ENCODE measurements around the gene VILL. TPM values are rescaled to one million over a fixed set of nuclear protein-coding genes. Genes with fewer than 3 reads are reported as not detected.
"Not testable (repeated sequence)": the region's sequence is repeated elsewhere in the genome, so short reads cannot be mapped to it uniquely, and the experiment has no call there.

The VILL gene
- total RNA-seq, 1 experiment from 2014 or later: 2.3 TPM

DNA sequence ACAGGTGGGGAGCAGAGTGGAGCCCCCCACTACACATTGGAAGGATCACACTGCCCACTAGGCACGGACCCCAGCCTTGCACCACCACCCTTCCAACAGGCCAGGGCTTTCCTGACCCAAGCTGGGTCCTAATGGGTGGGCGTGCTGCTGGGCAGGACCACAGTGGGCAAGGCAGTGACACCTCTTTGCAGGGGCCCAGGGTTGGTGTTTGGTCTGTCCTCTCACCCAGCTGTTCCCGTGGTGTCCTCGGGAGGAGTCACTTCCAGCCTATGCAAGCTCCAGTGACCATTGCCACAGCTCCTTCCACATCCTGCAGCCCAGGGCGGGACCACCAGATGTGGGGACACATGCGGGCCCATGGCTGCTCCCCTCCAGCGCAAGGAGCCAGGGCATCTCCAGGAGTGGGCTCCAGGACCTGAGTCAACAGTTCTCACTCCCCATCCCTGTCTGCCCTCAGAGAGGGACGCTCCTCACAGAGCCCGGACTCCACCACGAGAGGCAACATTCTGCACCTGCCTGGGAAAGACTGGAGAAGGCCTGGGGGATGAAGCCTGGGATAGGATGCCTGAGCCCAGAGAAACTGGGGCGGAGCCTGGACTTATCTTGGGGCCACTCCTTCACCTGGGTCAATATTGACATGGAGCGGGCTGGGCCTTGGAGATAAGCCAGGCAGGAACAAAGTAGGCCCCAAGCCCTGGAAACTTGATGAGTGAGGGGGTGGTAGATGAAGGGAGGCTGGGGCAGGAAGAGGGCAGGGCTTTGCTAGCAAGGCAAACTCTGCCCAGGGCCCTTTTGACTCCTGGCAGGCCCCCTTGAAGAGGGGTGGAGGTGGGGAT is 3.9 kb upstream of the VILL start:
- DNase-seq (ENCODE audit: low read depth): no peak

DNA sequence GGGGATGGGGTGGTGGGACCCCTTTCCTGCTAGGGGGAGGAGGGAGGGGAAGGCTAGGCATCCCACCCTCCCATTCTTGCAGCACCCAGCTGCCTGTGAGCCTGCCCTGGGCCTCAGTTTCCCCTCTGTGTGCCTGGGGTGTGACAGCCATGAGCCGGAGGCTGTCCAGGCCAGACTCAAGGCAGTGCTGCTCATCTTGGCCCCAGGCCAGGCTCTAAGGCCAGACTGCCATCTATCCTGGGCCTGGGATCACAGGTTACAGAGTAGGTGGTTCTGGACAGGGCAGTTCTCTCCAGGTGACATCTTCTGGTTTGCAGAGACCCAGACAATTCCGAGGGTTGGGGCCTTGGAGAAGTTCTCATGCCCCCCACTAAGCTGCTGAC is 3.3 kb upstream of the VILL start:
- no peak for DNase-seq (ENCODE audit: low read depth)

GRCh38 chr3:37987751-37988179 is 2.8 kb upstream of the VILL start:
- no peak for DNase-seq (ENCODE audit: low read depth)

DNA sequence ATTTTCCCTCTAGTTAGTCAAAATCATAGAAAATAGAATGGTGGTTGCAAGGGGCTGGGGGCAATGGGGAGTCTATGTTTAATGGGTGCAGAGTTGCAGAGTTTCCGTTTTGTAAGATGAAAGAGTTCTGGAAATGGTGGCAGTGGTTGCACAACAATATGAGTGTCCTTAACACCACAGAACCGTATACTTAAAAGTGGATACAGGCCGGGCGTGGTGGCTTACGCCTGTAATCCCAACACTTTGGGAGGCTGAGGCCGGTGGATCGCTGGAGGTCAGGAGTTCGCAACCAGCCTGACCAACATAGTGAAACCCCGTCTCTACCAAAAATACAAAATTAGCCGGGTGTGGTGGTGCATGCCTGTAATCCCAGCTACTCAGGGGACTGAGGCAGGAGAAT is 2.2 kb upstream of the VILL start:
- DNase-seq (ENCODE audit: low read depth): not testable (repeated sequence)

DNA sequence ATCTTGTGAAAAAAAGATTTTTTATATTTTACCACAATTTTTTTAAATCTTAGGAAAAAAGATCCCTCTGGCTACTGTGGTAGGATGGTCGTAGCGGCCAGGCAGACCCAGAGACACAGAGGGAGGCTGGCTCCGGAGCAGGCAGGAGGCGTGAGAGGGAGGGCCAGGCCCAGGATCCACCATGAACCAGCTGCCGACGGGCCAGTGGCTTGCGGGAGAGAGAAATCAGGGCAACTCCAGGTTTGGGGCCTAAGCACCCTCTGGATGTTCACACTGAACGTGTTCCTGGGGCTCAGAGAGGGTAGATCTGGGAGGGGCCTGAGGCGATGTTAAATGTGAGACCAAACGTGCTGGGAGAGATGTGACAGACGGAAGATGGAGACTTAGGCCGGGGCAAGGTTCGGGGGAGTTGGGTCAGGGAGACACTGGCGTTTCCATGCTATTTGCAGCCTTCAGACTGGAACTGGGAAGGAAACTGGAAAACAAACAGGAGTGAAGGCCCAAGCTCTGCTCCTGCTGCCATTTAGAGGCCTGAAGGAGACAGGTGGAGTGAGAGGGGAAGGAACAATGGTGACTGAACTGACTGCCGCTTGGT is 1.6 kb upstream of the VILL start:
- no peak for DNase-seq (ENCODE audit: low read depth)

GRCh38 chr3:37989821-37990480 is 635 bp upstream of the VILL start:
- DNase-seq (ENCODE audit: low read depth): no peak

GRCh38 chr3:37991109-37991508 is 523 bp downstream of the VILL start:
- no peak for DNase-seq (ENCODE audit: low read depth)

DNA sequence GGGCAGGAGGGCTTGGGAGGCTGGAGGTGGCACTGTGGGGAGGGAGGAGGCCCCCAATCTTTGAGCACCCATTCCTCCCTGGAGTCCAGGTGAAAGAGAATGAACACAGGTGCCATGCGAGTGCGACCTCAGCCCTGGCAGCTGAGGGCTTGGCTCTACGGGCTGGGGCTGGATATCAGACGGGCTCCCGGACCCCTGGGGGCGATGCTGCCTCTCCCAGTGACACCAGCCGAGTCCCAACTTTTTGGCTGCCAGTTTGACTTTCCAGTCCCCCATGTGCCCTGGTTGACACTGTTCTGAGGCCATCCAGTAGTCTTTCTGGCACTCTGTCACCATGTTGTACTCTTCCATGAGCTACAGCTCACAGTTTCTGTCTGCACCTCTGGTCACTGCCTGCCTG is 1.2 kb downstream of the VILL start:
- DNase-seq (ENCODE audit: low read depth): no peak

- no peak for DNase-seq (ENCODE audit: low read depth)
Observed at GRCh38 chr3:37992271-37993066, 1.9 kb downstream of the VILL start.

- DNase-seq (ENCODE audit: low read depth): no peak
Observed at GRCh38 chr3:37993067-37993455, 2.5 kb downstream of the VILL start.

GRCh38 chr3:37993460-37993819 is 2.9 kb downstream of the VILL start:
- DNase-seq (ENCODE audit: low read depth): no peak

DNA sequence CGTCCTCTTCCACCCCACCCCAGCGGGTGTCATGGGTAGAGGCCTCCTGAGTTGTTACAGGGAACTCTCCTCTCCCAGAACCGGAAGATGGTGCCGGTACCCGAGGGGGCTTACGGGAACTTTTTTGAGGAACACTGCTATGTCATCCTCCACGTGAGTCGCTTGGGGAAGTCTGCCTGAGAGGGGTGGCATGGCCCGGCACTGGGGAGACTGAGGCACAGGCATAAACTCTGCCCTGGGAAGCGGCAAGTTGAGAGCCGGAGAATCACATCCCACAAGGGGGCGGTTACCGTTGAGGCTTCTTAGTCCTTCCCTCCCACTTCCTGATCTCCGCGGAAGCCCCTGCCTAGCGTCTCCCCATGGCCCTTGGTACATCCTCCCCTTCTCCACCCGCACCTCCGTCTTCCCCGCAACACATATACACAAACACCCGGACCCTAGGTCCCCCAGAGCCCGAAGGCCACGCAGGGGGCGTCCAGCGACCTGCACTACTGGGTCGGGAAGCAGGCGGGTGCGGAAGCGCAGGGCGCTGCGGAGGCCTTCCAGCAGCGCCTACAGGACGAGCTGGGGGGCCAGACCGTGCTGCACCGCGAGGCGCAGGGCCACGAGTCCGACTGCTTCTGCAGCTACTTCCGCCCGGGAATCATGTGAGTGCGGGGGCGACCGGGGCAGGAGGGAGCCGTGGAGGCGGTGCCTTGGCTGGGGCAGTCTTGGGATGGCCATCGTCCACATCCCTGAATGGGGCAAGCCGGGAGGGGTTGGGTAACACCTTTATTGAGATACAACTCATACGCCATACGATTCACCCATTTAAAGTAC is 3.4 kb downstream of the VILL start:
- DNase-seq (ENCODE audit: low read depth): peak; percentile 85

- DNase-seq (ENCODE audit: low read depth): no peak
Observed at GRCh38 chr3:37994639-37994972, 4.0 kb downstream of the VILL start.

- no peak for DNase-seq (ENCODE audit: low read depth)
Observed at GRCh38 chr3:37995652-37996641, 5.4 kb downstream of the VILL start.

GRCh38 chr3:37996785-37997301 is 6.3 kb downstream of the VILL start:
- peak; percentile 71 for DNase-seq (ENCODE audit: low read depth)

DNA sequence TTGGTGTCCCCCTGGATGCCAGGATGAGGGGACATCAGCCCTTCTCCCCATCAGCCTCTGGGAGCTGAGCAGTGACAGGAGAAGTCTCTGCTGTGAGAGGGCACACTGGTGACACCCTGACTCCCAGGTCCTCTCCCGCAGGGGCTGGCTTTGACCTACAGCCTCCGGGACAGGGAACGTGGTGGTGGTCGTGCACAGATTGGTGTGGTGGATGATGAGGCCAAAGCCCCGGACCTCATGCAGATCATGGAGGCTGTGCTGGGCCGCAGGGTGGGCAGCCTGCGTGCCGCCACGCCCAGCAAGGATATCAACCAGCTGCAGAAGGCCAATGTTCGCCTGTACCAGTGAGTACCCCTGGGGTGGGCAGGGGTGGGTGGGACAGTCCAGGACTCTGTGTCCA is 6.8 kb downstream of the VILL start:
- no peak for DNase-seq (ENCODE audit: low read depth)

DNA sequence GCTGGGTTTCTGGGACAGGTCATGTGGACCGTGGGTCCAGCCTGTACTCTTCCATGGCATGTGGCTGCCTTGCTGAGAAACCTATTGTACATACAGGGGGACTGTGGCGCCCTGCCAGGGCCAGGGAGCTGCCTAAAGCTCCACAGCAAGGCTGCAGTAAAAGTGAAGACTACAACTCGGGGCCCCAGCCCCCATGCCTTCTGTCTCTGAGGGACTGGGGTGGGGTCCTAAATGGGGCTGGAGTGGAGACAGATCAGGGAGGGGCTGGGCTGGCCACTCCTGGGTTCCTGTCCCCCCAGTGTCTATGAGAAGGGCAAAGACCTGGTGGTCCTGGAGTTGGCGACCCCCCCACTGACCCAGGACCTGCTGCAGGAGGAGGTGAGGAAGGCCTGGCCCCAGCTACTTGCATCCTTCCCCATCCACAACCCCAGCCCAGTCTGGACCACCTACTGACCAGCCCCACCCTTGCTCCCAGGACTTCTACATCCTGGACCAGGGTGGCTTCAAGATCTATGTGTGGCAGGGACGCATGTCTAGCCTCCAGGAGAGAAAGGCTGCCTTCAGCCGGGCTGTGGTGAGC is 7.3 kb downstream of the VILL start:
- no peak for DNase-seq (ENCODE audit: low read depth)

DNA sequence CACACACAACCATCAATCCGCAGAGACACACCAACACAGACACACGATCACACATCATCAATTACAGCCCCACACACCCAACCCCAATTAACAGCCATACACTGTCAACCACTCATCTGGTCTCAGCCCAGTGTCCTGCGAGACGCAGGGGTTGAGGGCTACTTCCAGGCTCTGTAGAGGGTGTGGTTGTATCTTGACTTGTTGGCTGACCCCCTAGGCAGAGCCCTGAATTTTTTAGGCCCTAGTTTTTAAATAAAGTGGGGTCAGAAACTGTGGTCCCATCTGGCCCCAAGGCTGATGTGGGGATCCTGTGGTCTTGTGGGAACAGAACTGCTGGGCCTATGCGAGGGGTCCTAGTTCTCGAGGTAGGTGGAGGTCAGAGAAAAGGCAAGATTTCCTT is 9.2 kb downstream of the VILL start:
- no peak for DNase-seq (ENCODE audit: low read depth)

DNA sequence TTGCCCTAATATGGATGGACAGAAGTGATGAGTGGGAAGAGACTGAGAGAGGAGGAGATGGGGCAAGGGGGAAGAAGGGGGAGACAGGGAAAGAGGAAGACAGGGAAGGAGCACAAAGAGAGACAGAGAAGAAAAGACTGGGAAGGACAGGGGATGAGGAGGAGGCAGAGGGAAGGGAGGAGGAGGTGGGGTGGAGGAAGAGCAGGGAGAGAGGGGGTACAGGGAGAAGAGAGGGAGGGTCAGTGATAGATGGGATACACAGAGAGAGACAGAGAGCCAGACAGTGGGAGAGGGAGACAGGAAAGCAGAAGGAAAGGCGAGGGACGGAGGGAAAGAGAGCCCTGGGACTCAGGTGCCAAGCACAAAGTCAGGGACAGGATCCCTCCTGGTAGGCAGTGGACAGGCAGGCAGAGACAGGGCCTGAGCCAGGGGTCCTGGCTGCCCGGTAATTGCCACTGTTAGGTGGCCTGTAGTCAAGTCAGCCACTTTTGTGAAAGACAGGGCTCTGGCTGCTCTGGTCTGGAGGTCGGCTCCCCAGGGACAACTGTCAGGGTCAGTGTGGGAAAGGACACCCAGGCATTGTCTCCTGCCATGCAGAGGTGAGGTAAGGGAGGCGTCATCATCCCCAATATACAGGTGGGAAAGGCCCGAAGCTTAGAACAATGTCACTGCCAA is 9.8 kb downstream of the VILL start:
- no peak for DNase-seq (ENCODE audit: low read depth)
